A549 (cell line): ENCODE measurements around the gene GUCY1A1. TPM values are rescaled to one million over a fixed set of nuclear protein-coding genes. Genes with fewer than 3 reads are reported as not detected.
"Not testable (repeated sequence)": the region's sequence is repeated elsewhere in the genome, so short reads cannot be mapped to it uniquely, and the experiment has no call there.

Experiments
- ATAC-seq, 2 experiments: fragments of 200-7000 bp in 1 of 2; fragments of >200 bp in 1 of 2; cut with Nextera tagmentation in 1 of 2; cut with Tn5 transposase in 1 of 2; 3 replicates each; pipeline versions ENCODE4 v1.8.0 to v1.9.1; 2018 to 2020; ENCODE audit warnings: mild to moderate bottlenecking in 1 of 2, moderate library complexity in 1 of 2
- CTCF ChIA-PET: fragments of 300-600 bp; sonication (Branson Sonifier 250); formaldehyde crosslinking; extraction: SDS; loops from one replicate; lab custom pipeline; 2021; ENCODE audit warnings: antibody characterized with exemption, inconsistent platforms; lab: Yijun Ruan, JAX
- POLR2A ChIA-PET: fragments of 350-600 bp; formaldehyde crosslinking; extraction: SDS; loops from one replicate; lab custom pipeline; 2021; ENCODE audit warnings: antibody characterized with exemption, inconsistent platforms; lab: Yijun Ruan, JAX
- DNase-seq, 2 experiments: peaks; one replicate each; pipeline versions ENCODE4 v3.0.0 to v3.0.0-alpha.2; 2011 to 2016; ENCODE audit warnings: low read depth in 1 of 2, low spot score in 1 of 2
- FAIRE-seq: peaks from 2 replicates; lab custom pipeline; 2011; peaks lifted over from hg19 to GRCh38; lab: Jason Lieb, UNC
- H3K27ac ChIP-seq, 2 experiments: fragments of >200 bp; sonication (Bioruptor Twin); formaldehyde crosslinking; 3 replicates each; pipeline ENCODE4 v1.5.1; 2016 to 2017
- H3K4me1 ChIP-seq: fragments of >200 bp; sonication (Bioruptor Twin); formaldehyde crosslinking; 3 replicates; pipeline ENCODE4 v1.6.1; 2016
- H3K4me2 ChIP-seq: fragments of >200 bp; sonication (Bioruptor Twin); formaldehyde crosslinking; 3 replicates; pipeline ENCODE4 v1.6.1; 2016
- H3K4me3 ChIP-seq: fragments of >200 bp; sonication (Bioruptor Twin); formaldehyde crosslinking; 3 replicates; pipeline ENCODE4 v1.5.1; 2016
- H3K9me3 ChIP-seq: fragments of >200 bp; sonication (Bioruptor Twin); formaldehyde crosslinking; 3 replicates; pipeline ENCODE4 v1.6.1; 2016
- BCL3 ChIP-seq: fragments of >200 bp; sonication (Bioruptor Twin); formaldehyde crosslinking; IDR thresholded peaks from 3 replicates; pipeline ENCODE4 v1.6.1; 2016
- CBX2 ChIP-seq: fragments of 200-600 bp; sonication (generic); IDR thresholded peaks from 2 replicates; pipeline ENCODE4 v1.6.1; 2016; ENCODE audit warnings: low read depth, mild to moderate bottlenecking, borderline replicate concordance
- CEBPB ChIP-seq, 2 experiments: fragments of >200 bp in 1 of 2; sonication (Bioruptor Twin) in 1 of 2; formaldehyde crosslinking in 1 of 2; IDR thresholded peaks; 2 replicates each; pipeline ENCODE4 v1.6.1; 2012 to 2016
- EHF ChIP-seq: fragments of 250-450 bp; sonication (Bioruptor Pico); IDR thresholded peaks from 2 replicates; pipeline ENCODE4 v1.5.0; 2020; ENCODE audit warnings: mild to moderate bottlenecking
- EHMT2 ChIP-seq: fragments of 200-600 bp; sonication (generic); IDR thresholded peaks from 2 replicates; pipeline ENCODE4 v1.6.1; 2016; ENCODE audit warnings: antibody characterized with exemption, low read depth, mild to moderate bottlenecking, moderate library complexity
- ELK1 ChIP-seq: fragments of 150-350 bp; IDR thresholded peaks from 2 replicates; pipeline ENCODE4 v1.6.1; 2014; ENCODE audit warnings: low read depth, mild to moderate bottlenecking, low read length
- EP300 ChIP-seq, 2 experiments: fragments of >200 bp; sonication (Bioruptor Twin); formaldehyde crosslinking; IDR thresholded peaks; 2 replicates in 1 of 2; 3 replicates in 1 of 2; pipeline ENCODE4 v1.6.1; 2016 to 2017
- GATA3 ChIP-seq: IDR thresholded peaks from 2 replicates; pipeline ENCODE4 v1.6.1; 2012; ENCODE audit warnings: borderline replicate concordance
- HOXB13 ChIP-seq: fragments of 250-450 bp; sonication (Bioruptor Pico); IDR thresholded peaks from 2 replicates; pipeline ENCODE4 v1.5.0; 2020; ENCODE audit warnings: low read depth, mild to moderate bottlenecking, moderate library complexity
- JUNB ChIP-seq: fragments of >200 bp; sonication (Bioruptor Twin); formaldehyde crosslinking; IDR thresholded peaks from 2 replicates; pipeline ENCODE4 v1.6.1; 2016
- KDM1A ChIP-seq: fragments of 200-600 bp; sonication (generic); IDR thresholded peaks from 2 replicates; pipeline ENCODE4 v1.6.1; 2016; ENCODE audit warnings: low read depth, mild to moderate bottlenecking
- KDM5A ChIP-seq: fragments of 200-600 bp; sonication (generic); IDR thresholded peaks from 2 replicates; pipeline ENCODE4 v1.6.1; 2016; ENCODE audit warnings: antibody characterized with exemption, mild to moderate bottlenecking
- MAX ChIP-seq: IDR thresholded peaks from 2 replicates; pipeline ENCODE4 v1.6.1; 2012
- MAZ ChIP-seq: fragments of 150-350 bp; IDR thresholded peaks from 2 replicates; pipeline ENCODE4 v1.6.1; 2014; ENCODE audit warnings: antibody characterized with exemption, low read depth, low read length, borderline replicate concordance
- NFE2L2 ChIP-seq: fragments of 150-350 bp; conservative IDR thresholded peaks from 2 replicates; pipeline ENCODE4 v1.6.1; 2014; ENCODE audit warnings: low read length
- NPAS2 ChIP-seq: fragments of 250-450 bp; sonication (Bioruptor Pico); IDR thresholded peaks from 2 replicates; pipeline ENCODE4 v1.8.0; 2022; ENCODE audit warnings: mild to moderate bottlenecking, moderate library complexity, borderline replicate concordance
- PBX3 ChIP-seq: IDR thresholded peaks from 2 replicates; pipeline ENCODE4 v1.6.1; 2012
- RARB ChIP-seq: fragments of 250-450 bp; sonication (Bioruptor Pico); IDR thresholded peaks from 2 replicates; pipeline ENCODE4 v1.8.0; 2021; ENCODE audit warnings: mild to moderate bottlenecking, moderate library complexity
- SMC3 ChIP-seq: fragments of >200 bp; sonication (Bioruptor Twin); formaldehyde crosslinking; IDR thresholded peaks from 3 replicates; pipeline ENCODE4 v1.6.1; 2018; ENCODE audit warnings: inconsistent platforms
- SREBF2 ChIP-seq: fragments of 450-650 bp; IDR thresholded peaks from 2 replicates; pipeline ENCODE4 v1.6.1; 2014; ENCODE audit warnings: mild to moderate bottlenecking, moderate library complexity
- ZC3H11A ChIP-seq: fragments of 450-650 bp; IDR thresholded peaks from 2 replicates; pipeline ENCODE4 v1.6.1; 2014; ENCODE audit warnings: antibody characterized with exemption, mild to moderate bottlenecking
- ZFP36 ChIP-seq: fragments of 450-650 bp; IDR thresholded peaks from 2 replicates; pipeline ENCODE4 v1.6.1; 2014; ENCODE audit warnings: borderline replicate concordance; ENCODE audit not compliant: partially characterized antibody
- WGBS: methylation state at CpG from one replicate; pipeline ENCODE4 v1.1.6; 2017; ENCODE audit errors: missing lambda C conversion rate; 5-methylcytosine and 5-hydroxymethylcytosine counted together
- polyA plus RNA-seq, 4 experiments: library from polyadenylated mRNA; depleted of rRNA in 3 of 4; stranded (reverse); fragments of >200 nt; fragmentation: RNase III in 1 of 4; extraction: RNeasy Plus Mini Kit Qiagen cat#74134 plus additional on column Dnase treatment in 1 of 4; gene quantifications; 2 replicates in 3 of 4; 3 replicates in 1 of 4; pipeline ENCODE4 v1.2.3, GENCODE V29; 2011 to 2017

GUCY1A1 gene
- polyA plus RNA-seq, 2 of the 4 experiments (the other 2 are of a cell fraction) = not detected

GRCh38 chr4:155646001-155646400 is 20.6 kb upstream of the GUCY1A1 start:
- WGBS = 6% methylated on average over 2 of the region's 2 CpGs
- CTCF ChIA-PET = interaction anchor here (0.6 kb wide), 1 partner anchor 141 kb away, joined by 4 read pairs; no protein-coding TSS in a partner anchor
- Histone ChIP-seq H3K27ac (no peak overlapping the region), H3K9me3 (no peaks in the 10 kb centered on the region), H3K4me2 (no peak overlapping the region), H3K4me3 (no peak overlapping the region), H3K4me1 (no peaks in the 10 kb centered on the region)
- TF ChIP-seq BCL3 (no peak), EHMT2 (no peak), EP300 (IDR thresholded peaks at IDR 0.05) (no peak), KDM5A (no peak), CEBPB (IDR thresholded peaks at IDR 0.05) (no peak), CBX2 (no peak), SMC3 (no peak), MAX (no peak), RARB (CRISPR knock-in tag) (no peak)
- FAIRE-seq = no peak
- DNase-seq = no peak
- no peak for ATAC-seq
- POLR2A ChIA-PET = no interaction called here

GRCh38 chr4:155650785-155651184 is 15.9 kb upstream of the GUCY1A1 start:
- ATAC-seq, POLR2A ChIA-PET, H3K4me1 ChIP-seq, FAIRE-seq, DNase-seq, H3K27ac ChIP-seq, H3K4me2 ChIP-seq, CTCF ChIA-PET, H3K9me3 ChIP-seq, H3K4me3 ChIP-seq: not testable (repeated sequence)
- 16% methylated on average over 4 of the region's 4 CpGs for WGBS

GRCh38 chr4:155653052-155653451 is 13.6 kb upstream of the GUCY1A1 start:
- Histone ChIP-seq H3K4me3 (no peak overlapping the region), H3K9me3 (no peaks in the 10 kb centered on the region), H3K4me2 (no peak overlapping the region), H3K4me1 (no peaks in the 10 kb centered on the region), H3K27ac (no peak overlapping the region)
- ChIA-PET CTCF (no interaction called here), POLR2A (no interaction called here)
- DNase-seq (no peak), FAIRE-seq (no peak), ATAC-seq (no peak)
- TF ChIP-seq EHF (CRISPR knock-in tag) = no peak
- TF ChIP-seq ZC3H11A = no peak
- no peak for TF ChIP-seq ELK1
- TF ChIP-seq SREBF2 = no peak
- no peak for TF ChIP-seq MAZ
- no peak for TF ChIP-seq PBX3
- TF ChIP-seq NPAS2 (CRISPR knock-in tag) = no peak

GRCh38 chr4:155656025-155656424 is 10.6 kb upstream of the GUCY1A1 start:
- FAIRE-seq = no peak

More at GRCh38 chr4:155656025-155656424, 10.6 kb upstream of the GUCY1A1 start:
- no peaks in the 10 kb centered on the region for H3K9me3 ChIP-seq
- ChIA-PET POLR2A (no interaction called here), CTCF (no interaction called here)
- TF ChIP-seq GATA3 = no peak
- TF ChIP-seq KDM1A = no peak
- no peak for TF ChIP-seq JUNB
- no peak for TF ChIP-seq NFE2L2
- TF ChIP-seq EHMT2 = no peak
- no peak for TF ChIP-seq BCL3
- no peak for TF ChIP-seq ZFP36
- no peak for TF ChIP-seq HOXB13
- no peak for TF ChIP-seq SMC3
- H3K4me1 ChIP-seq = no peaks in the 10 kb centered on the region
- H3K4me3 ChIP-seq = no peak overlapping the region
- H3K27ac ChIP-seq = no peak overlapping the region
- ATAC-seq (no peak), DNase-seq (no peak)
- WGBS = 21% methylated on average over 4 of the region's 4 CpGs
- H3K4me2 ChIP-seq = no peak overlapping the region
